PC-9 (cell line): Measurements from ENCODE around the gene HSP90AB1.

Experiments
- EZH2 ChIP-seq: fragments of 200-600 bp; sonication (generic); IDR thresholded peaks from 2 replicates; pipeline ENCODE4 v1.8.0; 2017; ENCODE audit warnings: antibody characterized with exemption, low read depth
- TF ChIP-seq, protein P1 (sequence below): fragments of 200-600 bp; sonication (generic); conservative IDR thresholded peaks from 2 replicates; pipeline ENCODE4 v1.6.1; 2017; ENCODE audit warnings: mixed run types, antibody characterized with exemption, mild to moderate bottlenecking, moderate library complexity

DNA sequence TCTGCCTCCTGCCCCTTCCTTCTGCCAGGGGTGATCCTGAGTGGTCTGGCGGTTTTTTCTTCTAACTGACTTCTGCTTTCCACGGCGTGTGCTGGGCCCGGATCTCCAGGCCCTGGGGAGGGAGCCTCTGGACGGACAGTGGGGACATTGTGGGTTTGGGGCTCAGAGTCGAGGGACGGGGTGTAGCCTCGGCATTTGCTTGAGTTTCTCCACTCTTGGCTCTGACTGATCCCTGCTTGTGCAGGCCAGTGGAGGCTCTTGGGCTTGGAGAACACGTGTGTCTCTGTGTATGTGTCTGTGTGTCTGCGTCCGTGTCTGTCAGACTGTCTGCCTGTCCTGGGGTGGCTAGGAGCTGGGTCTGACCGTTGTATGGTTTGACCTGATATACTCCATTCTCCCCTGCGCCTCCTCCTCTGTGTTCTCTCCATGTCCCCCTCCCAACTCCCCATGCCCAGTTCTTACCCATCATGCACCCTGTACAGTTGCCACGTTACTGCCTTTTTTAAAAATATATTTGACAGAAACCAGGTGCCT is 13.3 kb upstream of the HSP90AB1 start:
- TF ChIP-seq, protein P1, sequence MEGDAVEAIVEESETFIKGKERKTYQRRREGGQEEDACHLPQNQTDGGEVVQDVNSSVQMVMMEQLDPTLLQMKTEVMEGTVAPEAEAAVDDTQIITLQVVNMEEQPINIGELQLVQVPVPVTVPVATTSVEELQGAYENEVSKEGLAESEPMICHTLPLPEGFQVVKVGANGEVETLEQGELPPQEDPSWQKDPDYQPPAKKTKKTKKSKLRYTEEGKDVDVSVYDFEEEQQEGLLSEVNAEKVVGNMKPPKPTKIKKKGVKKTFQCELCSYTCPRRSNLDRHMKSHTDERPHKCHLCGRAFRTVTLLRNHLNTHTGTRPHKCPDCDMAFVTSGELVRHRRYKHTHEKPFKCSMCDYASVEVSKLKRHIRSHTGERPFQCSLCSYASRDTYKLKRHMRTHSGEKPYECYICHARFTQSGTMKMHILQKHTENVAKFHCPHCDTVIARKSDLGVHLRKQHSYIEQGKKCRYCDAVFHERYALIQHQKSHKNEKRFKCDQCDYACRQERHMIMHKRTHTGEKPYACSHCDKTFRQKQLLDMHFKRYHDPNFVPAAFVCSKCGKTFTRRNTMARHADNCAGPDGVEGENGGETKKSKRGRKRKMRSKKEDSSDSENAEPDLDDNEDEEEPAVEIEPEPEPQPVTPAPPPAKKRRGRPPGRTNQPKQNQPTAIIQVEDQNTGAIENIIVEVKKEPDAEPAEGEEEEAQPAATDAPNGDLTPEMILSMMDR = no peak
- TF ChIP-seq EZH2 = no peak
